ENCODE data around the gene PNLIPRP1.

Gene PNLIPRP1

DNA sequence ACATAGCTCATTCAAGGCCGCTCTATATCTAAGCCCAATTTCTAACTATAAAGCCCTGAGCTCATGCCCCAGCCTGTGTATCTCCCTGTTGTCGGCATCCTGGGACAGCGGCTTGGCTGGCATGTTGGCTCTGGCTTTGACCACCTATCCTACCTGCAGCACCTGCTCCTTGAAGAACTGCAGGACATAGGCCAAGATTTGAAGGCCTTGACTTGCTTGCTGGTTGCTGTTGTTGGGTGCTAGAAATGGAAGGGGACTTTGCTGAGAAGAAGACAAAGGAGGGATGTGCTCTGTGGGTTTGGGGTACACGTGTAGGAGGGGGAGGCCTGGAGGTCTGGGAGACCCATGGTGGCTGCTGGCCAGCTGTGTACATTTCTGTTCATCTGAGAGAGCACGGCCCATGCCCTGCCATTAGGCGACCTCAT is 41.1 kb downstream of the PNLIPRP1 start:
- no peak for ATAC-seq
- TF ChIP-seq ZFP30 (CRISPR knock-in tag; IDR thresholded peaks at IDR 0.05) (no peak), ZNF70 (CRISPR knock-in tag; IDR thresholded peaks at IDR 0.05) (no peak), TCF4 (CRISPR knock-in tag; IDR thresholded peaks at IDR 0.05; ENCODE audit: borderline replicate concordance) (no peak), ZC3H10 (CRISPR knock-in tag; IDR thresholded peaks at IDR 0.05) (no peak), ARNTL (CRISPR knock-in tag; IDR thresholded peaks at IDR 0.05; ENCODE audit: borderline replicate concordance, low read depth) (no peak), ZNF565 (CRISPR knock-in tag; conservative IDR thresholded peaks at IDR 0.05; ENCODE audit: low read depth) (no peak), TOX (CRISPR knock-in tag; IDR thresholded peaks at IDR 0.05; ENCODE audit: borderline replicate concordance) (no peak), RARB (CRISPR knock-in tag; IDR thresholded peaks at IDR 0.05) (no peak), POU6F1 (CRISPR knock-in tag; IDR thresholded peaks at IDR 0.05; ENCODE audit: borderline replicate concordance, low read depth) (no peak), GLIS3 (CRISPR knock-in tag; IDR thresholded peaks at IDR 0.05) (no peak), ZNF8 (CRISPR knock-in tag; IDR thresholded peaks at IDR 0.05) (no peak), ZFP3 (CRISPR knock-in tag; IDR thresholded peaks at IDR 0.05) (no peak)

DNA sequence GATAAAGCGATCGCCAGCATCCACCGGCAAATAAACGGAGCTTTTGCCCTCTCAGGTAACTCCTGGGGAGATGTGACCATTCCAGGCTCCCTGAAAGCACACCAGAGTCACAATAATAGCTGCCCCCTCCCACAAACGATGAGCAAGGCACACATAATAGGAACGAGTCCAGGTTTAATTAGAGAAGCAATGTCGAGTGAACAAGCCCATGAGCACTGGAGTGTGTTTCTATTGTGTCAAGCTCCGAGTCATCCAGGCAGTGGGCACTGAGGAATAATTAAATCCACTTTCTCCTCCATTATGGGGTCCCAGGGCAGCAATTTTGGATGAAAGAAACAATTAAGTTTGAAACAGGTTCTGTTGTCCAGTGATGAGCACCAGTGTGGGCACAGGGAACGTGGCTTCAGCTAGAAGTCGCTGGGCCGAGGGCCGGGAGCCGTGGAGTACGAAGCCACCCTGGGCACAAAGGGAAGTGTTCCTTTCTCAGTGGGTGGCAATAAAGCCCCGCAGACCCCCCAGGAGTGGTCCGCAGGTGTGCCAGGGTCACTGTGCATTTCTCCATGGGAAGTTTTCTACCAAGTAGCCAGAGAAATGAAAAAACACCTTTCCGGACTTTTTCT is 41.9 kb downstream of the PNLIPRP1 start:
- ATAC-seq, result no peak
- TF ChIP-seq ZFP30 (CRISPR knock-in tag; IDR thresholded peaks at IDR 0.05), result no peak
- no peak for TF ChIP-seq PPARA (CRISPR knock-in tag; IDR thresholded peaks at IDR 0.05; ENCODE audit: borderline replicate concordance)
- no peak for TF ChIP-seq SNAI2 (CRISPR knock-in tag; IDR thresholded peaks at IDR 0.05)
- no peak for TF ChIP-seq OSR1 (CRISPR knock-in tag; IDR thresholded peaks at IDR 0.05)
- TF ChIP-seq TCF4 (CRISPR knock-in tag; IDR thresholded peaks at IDR 0.05; ENCODE audit: borderline replicate concordance), result no peak
- TF ChIP-seq, protein P1, sequence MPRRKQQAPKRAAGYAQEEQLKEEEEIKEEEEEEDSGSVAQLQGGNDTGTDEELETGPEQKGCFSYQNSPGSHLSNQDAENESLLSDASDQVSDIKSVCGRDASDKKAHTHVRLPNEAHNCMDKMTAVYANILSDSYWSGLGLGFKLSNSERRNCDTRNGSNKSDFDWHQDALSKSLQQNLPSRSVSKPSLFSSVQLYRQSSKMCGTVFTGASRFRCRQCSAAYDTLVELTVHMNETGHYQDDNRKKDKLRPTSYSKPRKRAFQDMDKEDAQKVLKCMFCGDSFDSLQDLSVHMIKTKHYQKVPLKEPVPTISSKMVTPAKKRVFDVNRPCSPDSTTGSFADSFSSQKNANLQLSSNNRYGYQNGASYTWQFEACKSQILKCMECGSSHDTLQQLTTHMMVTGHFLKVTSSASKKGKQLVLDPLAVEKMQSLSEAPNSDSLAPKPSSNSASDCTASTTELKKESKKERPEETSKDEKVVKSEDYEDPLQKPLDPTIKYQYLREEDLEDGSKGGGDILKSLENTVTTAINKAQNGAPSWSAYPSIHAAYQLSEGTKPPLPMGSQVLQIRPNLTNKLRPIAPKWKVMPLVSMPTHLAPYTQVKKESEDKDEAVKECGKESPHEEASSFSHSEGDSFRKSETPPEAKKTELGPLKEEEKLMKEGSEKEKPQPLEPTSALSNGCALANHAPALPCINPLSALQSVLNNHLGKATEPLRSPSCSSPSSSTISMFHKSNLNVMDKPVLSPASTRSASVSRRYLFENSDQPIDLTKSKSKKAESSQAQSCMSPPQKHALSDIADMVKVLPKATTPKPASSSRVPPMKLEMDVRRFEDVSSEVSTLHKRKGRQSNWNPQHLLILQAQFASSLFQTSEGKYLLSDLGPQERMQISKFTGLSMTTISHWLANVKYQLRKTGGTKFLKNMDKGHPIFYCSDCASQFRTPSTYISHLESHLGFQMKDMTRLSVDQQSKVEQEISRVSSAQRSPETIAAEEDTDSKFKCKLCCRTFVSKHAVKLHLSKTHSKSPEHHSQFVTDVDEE (CRISPR knock-in tag; IDR thresholded peaks at IDR 0.05), result no peak
- TF ChIP-seq BACH2 (CRISPR knock-in tag; IDR thresholded peaks at IDR 0.05; ENCODE audit: borderline replicate concordance), result no peak
- no peak for TF ChIP-seq ARNTL (CRISPR knock-in tag; IDR thresholded peaks at IDR 0.05; ENCODE audit: borderline replicate concordance, low read depth)
- TF ChIP-seq ESRRG (CRISPR knock-in tag; IDR thresholded peaks at IDR 0.05), result no peak
- TF ChIP-seq, protein P2, sequence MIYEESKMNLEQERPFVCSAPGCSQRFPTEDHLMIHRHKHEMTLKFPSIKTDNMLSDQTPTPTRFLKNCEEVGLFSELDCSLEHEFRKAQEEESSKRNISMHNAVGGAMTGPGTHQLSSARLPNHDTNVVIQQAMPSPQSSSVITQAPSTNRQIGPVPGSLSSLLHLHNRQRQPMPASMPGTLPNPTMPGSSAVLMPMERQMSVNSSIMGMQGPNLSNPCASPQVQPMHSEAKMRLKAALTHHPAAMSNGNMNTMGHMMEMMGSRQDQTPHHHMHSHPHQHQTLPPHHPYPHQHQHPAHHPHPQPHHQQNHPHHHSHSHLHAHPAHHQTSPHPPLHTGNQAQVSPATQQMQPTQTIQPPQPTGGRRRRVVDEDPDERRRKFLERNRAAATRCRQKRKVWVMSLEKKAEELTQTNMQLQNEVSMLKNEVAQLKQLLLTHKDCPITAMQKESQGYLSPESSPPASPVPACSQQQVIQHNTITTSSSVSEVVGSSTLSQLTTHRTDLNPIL (CRISPR knock-in tag; IDR thresholded peaks at IDR 0.05; ENCODE audit: low read depth), result no peak
- TF ChIP-seq, protein P3, sequence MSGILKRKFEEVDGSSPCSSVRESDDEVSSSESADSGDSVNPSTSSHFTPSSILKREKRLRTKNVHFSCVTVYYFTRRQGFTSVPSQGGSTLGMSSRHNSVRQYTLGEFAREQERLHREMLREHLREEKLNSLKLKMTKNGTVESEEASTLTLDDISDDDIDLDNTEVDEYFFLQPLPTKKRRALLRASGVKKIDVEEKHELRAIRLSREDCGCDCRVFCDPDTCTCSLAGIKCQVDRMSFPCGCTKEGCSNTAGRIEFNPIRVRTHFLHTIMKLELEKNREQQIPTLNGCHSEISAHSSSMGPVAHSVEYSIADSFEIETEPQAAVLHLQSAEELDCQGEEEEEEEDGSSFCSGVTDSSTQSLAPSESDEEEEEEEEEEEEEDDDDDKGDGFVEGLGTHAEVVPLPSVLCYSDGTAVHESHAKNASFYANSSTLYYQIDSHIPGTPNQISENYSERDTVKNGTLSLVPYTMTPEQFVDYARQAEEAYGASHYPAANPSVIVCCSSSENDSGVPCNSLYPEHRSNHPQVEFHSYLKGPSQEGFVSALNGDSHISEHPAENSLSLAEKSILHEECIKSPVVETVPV (CRISPR knock-in tag; IDR thresholded peaks at IDR 0.05), result no peak
- TF ChIP-seq ZC3H10 (CRISPR knock-in tag; IDR thresholded peaks at IDR 0.05), result no peak
- TF ChIP-seq ISL1 (CRISPR knock-in tag; IDR thresholded peaks at IDR 0.05), result no peak
- no peak for TF ChIP-seq ZNF8 (CRISPR knock-in tag; IDR thresholded peaks at IDR 0.05)
- no peak for TF ChIP-seq ZNF70 (CRISPR knock-in tag; IDR thresholded peaks at IDR 0.05)
- TF ChIP-seq CSDC2 (CRISPR knock-in tag; IDR thresholded peaks at IDR 0.05), result no peak
- TF ChIP-seq RARB (CRISPR knock-in tag; IDR thresholded peaks at IDR 0.05), result no peak
- TF ChIP-seq ZNF565 (CRISPR knock-in tag; conservative IDR thresholded peaks at IDR 0.05; ENCODE audit: low read depth), result no peak
- no peak for TF ChIP-seq GLIS3 (CRISPR knock-in tag; IDR thresholded peaks at IDR 0.05)
- no peak for TF ChIP-seq POU6F1 (CRISPR knock-in tag; IDR thresholded peaks at IDR 0.05; ENCODE audit: borderline replicate concordance, low read depth)

All from SK-N-SH treated with all-trans-retinoic acid at 6 μM for 48 hours (cell line).